ENCODE measurements around the gene MAPK8IP3.

MAPK8IP3 gene

DNA sequence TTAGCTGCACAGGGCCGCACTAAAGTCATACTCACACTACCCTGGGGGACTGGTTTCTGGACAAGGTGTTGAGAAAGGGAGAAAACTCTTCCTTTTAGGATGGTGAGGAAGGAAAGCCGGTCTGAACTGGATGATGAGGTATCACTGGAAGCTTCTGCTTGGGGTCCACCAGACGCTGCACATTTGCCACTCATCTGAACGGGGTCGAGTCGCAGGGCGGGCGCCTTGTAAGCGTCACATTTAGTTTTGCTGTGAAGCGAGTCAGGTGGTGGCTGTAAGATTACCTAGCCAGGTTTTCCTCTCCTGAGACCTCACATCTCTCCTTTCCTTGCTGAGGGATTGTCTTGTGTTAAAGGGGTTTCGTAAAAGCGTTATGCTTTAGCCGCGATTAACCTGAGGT lies 25.6 kb upstream of the MAPK8IP3 start:
- no peak for DNase-seq

DNA sequence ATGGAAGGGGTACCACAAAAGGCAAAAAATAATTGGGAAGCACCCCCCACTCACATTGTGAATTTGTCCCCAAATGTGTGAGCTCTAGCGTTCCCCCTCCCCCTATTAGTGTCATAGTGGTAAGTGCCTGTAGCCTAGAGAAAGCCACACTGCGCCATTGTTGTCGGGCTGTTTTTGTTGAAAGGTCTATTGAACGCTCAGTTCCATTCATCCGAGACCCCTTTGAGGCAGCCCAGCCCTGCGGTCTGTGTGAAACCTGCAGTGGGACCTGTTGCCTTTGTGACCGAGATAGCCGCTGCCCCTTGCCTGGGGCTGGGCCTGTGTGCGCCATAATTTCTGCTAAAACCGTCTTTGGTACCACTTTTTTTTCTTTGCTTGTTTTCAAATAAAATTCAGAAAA lies 25.0 kb upstream of the MAPK8IP3 start:
- DNase-seq: no peak

- DNase-seq: no peak
These were observed 18.3 kb upstream of the MAPK8IP3 start for GRCh38 chr16:1687427-1688316.

DNA sequence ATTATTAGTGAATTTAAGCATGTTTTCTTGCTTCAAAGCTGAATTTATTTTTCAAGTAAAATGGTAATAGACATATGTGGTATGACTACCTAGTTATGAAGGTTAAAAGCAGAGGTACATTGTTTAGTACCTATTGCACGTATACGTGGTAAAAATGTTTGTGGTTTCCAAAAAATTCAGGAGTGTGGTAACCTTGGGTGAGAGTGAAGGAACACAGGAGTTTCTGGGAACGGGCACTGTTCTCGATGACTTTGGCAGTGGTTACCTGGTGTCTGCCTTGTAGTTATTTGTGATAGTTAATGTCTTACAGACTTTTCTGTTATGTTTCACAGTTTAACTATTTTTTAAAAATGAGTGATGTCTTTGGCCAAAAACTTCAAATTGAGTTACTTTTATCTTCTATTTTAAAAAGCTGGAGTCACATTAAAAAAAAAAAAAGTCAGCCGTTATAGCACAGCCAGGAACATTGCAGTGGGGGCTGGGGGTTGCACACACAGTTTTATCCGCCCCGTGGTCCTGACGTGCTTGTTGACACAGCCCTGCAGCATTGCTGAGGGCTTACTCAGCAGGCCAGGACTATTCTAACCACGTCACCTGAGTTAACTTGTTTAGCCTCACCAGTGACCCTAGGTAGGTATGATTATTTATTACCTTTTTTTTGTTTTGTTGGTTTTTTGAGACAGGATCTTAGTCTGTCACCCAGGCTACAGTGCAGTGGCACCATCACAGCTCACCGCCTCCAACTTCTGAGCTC lies 17.0 kb upstream of the MAPK8IP3 start:
- no peak for DNase-seq

DNA sequence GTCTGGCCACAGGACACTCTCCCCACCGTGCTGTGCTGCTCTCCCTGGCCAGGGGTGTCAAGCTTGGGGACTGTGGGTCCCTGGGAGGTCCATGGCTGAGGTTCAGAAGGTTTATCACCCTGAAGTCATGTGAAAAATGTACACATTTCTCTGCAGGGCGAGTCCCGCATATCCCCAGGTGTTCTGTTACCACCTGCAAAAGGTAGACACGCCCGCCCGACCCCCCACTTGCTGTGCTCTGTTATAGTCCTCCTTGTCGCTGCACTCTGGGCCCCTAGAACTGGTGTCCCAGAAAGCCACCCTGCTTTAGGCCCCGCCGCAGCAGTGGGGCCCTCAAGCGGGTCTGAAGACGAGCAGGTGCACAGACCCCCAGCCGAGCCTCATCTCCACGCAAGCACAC lies 16.1 kb upstream of the MAPK8IP3 start:
- no peak for DNase-seq

DNA sequence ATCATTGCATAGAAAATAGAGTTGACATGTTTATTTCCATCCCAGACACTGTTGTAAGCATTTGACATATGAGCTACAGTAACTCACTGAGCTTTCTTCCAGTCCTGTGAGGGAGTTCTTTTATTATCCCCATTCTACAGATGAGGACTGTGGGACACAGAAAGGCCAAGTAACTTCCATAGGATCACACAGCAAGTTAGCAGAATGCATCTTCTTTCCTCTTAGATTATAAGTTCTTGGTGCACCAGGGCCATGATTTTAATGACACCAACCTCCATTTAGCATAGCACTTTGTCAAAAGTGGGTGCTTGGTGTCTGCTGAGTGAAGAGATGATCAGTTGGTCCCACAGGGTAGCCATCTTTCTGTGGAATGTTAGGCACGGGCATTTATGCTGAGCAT lies 15.2 kb upstream of the MAPK8IP3 start:
- DNase-seq: no peak

DNA sequence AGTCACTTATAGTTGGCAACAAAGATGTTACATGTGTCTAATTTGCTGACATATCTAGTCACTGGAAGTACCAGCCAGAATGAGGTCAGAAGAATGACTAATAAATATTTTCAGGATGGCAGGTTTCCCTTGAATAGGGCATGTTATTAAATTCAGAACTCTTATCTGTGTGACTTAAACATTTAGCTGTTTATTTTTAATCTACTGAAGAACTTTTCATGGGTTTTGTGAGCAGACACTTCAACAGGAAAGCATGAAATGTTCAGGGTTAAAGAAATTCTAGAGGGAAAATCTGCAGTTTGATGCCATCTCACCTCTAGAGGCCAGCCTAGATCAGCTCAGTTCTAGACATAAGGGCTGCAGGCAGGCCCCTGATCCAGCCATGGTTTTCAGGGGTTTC lies 14.7 kb upstream of the MAPK8IP3 start:
- no peak for DNase-seq

GRCh38 chr16:1691956-1692355 lies 14.0 kb upstream of the MAPK8IP3 start:
- DNase-seq: no peak

- no peak for DNase-seq
These were observed 9.1 kb upstream of the MAPK8IP3 start for GRCh38 chr16:1696863-1697262.

DNA sequence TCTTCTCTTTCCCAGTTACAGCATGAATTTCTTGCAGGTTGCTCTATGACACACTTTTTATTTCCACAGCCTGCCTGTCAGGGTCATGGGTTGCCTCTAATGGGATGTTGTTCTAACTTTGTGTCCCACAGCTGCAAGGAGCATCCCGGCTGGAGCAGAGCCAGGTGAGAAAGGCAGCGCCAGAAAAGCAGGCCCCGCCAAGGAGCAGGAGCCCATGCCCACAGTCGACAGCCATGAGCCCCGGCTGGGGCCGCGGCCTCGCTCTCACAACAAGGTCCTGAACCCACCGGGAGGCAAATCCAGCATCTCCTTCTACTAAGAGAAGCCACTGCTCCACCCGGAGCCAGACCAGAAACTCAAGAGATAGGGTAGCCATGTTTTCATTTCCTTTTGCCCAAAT lies 7.3 kb upstream of the MAPK8IP3 start:
- no peak for DNase-seq

GRCh38 chr16:1700246-1700645 lies 5.7 kb upstream of the MAPK8IP3 start:
- DNase-seq: no peak

- no peak for DNase-seq
These were observed 4.6 kb upstream of the MAPK8IP3 start for GRCh38 chr16:1701216-1701878.

DNA sequence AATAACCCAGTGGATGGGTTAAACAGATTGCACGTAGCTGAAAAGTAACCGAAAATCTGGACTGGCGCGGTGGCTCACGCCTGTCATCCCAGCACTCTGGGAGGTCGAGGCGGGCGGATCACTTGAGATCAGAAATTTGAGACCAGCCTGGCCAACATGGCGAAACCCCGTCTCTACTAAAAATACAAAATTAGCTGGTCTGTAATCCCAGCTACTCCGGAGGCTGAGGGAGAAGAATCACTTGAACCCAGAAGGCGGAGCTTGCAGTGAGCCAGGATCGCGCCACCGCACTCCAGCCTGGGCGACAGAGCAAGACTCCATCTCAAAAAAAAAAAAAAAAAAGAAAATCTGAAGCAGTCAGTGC lies 689 bp upstream of the MAPK8IP3 start:
- peak; percentile 66 for DNase-seq

GRCh38 chr16:1706386-1707192 lies 594 bp downstream of the MAPK8IP3 start:
- DNase-seq: peak; percentile 60

DNA sequence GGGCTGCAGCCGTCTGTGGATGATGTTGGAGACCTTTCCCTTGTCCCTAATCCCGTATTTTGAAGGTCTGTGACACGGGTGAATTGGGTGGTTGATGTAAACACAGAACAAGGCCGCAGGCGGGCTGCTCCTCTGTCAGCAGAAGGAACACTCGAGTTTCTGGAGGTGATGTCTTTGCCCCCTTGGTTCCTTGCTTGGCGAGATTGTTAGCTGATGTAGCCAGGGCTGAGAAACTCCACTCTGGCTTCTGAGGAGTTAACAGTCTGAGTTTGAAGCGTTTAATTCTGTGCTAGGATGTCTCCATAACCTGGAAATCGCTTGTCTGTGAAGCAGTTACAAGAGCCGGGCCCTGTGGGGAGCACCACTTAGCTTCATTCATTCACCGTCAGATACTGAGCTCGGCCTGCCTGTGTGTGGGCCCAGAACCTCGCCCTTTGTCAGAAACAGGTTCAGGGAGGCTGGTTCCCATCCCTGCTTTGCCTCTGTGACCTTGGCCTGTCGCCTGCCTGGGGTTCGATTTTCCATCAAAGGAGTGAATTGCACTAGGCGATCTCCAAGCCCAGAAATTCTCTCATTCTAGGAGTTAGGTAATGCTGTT lies 1.3 kb downstream of the MAPK8IP3 start:
- no peak for DNase-seq

DNA sequence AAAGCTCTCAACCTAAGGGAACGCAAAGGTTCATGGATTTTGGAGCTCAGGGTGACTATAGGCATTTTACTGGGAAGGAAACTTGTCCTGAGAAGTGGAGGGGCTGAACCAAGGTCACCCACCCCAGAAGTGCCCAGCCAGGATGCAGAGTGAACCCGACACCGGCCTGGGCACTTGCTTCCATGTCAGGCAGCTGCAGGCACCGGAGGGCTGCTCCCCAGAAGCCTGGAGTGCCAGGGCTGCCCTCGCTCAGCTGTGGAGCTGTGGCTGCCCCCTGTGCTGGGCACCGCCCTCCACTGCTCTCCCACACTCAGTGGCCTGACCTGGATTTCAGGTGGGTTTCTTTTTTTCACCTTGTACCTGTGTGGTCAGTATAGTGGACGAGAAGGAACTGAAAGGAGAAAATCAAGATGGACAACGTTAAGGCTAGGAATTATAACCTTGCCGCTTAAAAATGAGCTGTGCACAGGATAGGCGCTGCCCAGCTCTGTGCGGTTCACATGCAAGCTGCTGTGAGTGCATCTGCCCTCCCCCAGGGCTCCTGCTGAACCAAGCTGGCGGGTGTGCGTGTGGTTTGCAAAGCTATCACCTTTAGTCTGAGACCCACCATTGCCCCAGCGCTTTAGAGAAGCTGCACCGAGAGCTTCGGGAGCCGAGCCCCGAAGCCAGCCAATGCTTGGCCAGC lies 2.2 kb downstream of the MAPK8IP3 start:
- DNase-seq: no peak

- peak; percentile 20 for DNase-seq
These were observed 2.8 kb downstream of the MAPK8IP3 start for GRCh38 chr16:1708768-1709180.

GRCh38 chr16:1709356-1709755 lies 3.4 kb downstream of the MAPK8IP3 start:
- DNase-seq: no peak

GRCh38 chr16:1710811-1711507 lies 5.0 kb downstream of the MAPK8IP3 start:
- DNase-seq: no peak

GRCh38 chr16:1712791-1713261 lies 6.8 kb downstream of the MAPK8IP3 start:
- DNase-seq: no peak

GRCh38 chr16:1713331-1713730 lies 7.3 kb downstream of the MAPK8IP3 start:
- DNase-seq: no peak
